HK-2 (cell line): ENCODE measurements around the gene CHSY1.

Experiments used
- DNase-seq: peaks from one replicate; pipeline ENCODE4 v3.0.0-alpha.2; 2018; ENCODE audit not compliant: unreplicated experiment

Gene CHSY1

GRCh38 chr15:101152914-101153313 is 98.9 kb downstream of the CHSY1 start:
- no peak for DNase-seq

DNA sequence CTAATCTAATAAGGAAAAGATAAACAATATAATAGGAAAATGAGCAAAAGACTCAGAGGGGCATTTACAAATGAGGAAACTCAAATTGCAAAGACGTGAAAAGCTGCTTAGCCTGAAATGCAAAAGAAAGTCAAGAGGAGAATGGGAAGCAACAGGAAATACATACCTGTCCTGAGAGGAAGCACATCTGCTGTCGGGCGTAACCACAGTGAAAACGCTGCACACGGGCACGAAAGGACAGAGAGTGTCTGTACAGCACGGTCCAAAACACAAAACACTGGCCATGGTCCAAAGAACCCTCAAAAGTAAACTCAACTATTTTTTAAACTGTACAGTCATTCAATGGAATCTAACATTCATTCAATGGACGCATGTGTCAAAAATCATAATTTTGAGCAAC is 100.6 kb downstream of the CHSY1 start:
- DNase-seq: no peak

DNA sequence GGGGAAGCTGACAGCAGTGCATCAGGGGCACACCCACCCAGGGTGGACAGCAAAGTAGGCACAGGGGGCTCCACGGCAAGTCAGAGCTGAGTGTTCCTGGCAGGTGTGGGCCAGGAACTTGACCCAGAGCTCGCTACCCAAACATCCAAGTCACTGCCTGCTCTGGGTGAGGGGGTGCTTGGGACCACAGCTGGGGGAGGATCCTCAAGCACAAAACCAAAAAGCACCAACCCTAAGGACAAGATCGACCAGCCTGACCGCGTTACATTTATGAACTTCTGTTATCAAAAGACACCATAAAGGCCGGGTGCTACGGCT is 101.2 kb downstream of the CHSY1 start:
- no peak for DNase-seq

GRCh38 chr15:101149864-101150722 is 101.8 kb downstream of the CHSY1 start:
- no peak for DNase-seq

DNA sequence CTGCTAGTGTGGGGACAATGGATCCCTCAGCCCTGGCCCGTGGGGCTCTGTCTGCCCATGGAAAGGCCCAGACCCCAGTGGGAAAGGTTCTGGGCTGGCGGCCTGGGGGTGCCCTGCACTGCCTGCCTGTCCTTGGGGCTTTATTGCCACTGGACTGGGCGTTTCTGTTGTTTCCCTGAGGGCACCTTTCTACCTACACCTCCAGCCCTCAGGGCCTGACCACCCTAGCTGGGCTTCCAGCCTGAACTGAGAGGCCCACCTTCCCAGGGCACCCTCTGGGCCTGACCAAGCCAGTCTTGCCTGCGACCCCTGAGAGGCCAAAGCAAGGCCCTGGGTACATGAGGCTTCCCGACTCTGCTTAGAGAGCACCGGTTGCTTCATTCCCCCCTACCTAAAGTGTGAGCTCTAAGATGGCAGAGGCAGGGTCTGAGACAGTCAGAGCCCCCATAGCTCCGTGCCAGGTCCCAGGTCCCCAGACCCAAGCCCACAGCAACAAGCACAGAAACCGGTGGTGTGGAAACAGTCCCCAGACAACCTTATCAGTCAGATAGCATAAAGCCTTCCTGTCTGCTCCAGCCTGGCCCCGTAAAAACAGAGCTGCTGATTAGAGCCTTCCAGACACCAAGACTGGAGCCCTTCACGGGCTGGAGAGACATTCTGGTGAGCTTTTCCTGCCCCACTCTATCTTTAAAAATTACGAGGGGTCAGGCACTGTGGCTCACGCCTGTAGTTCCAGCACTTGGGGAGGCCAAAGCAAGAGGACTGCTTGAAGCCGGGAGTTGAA is 102.8 kb downstream of the CHSY1 start:
- no peak for DNase-seq

DNA sequence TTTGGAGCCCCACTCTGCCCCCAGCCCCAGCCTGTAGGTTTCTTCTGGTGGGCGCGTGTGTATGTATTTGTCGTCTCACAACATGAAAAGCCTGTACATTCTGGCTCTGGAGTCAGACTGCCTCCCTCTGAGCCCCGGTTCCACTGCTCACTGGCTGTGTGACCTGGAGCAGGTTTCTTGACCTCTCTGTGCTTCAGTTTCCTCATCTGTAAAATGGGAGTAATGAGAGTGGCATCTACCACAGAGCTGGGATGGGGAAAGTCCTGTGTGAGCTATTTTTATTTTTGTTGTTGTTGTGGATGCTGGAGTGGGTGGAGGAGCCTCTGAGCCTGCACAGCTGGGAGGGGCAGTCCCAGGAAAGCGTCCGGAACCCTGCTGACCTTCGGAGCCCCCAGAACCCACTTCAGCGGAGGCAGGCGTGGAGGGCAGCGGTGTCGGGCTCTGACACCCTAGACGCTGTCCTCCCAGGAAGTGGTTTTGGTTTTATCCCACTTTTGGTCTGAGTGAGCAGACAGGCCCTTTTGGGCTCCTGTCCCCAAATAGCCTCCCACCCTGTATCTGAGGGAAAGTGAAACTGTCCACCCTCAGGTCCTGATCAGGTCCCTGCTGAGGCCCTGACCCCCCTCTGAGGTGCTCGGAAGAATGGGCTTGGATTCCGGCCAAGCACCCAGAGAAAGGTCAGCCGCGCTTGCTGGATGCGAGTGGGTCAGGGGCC is 103.5 kb downstream of the CHSY1 start:
- DNase-seq: no peak

GRCh38 chr15:101147181-101147580 is 104.7 kb downstream of the CHSY1 start:
- DNase-seq: no peak

GRCh38 chr15:101146118-101146702 is 105.6 kb downstream of the CHSY1 start:
- DNase-seq: no peak

GRCh38 chr15:101145362-101145761 is 106.5 kb downstream of the CHSY1 start:
- DNase-seq: no peak

GRCh38 chr15:101143321-101143720 is 108.5 kb downstream of the CHSY1 start:
- DNase-seq: no peak

DNA sequence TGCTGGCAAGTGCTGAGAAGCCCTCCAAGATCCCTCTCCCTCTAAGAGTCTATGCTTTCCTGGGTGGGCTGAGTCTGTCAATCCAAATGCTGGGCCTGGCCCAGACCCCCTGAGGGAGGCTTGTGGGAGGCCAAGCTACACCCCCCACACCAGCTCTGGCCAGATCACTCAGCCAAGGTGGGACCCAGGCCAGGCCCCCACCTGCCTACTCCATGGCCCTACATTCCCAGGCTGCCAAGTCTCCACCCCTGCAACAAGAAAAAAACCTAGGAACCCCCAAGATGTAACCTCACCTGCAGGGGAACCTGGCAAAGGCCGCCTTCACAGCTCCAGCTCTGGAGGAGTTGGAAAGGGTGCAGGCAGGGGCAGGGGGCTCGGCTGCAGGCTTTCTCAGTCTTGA is 109.1 kb downstream of the CHSY1 start:
- no peak for DNase-seq

DNA sequence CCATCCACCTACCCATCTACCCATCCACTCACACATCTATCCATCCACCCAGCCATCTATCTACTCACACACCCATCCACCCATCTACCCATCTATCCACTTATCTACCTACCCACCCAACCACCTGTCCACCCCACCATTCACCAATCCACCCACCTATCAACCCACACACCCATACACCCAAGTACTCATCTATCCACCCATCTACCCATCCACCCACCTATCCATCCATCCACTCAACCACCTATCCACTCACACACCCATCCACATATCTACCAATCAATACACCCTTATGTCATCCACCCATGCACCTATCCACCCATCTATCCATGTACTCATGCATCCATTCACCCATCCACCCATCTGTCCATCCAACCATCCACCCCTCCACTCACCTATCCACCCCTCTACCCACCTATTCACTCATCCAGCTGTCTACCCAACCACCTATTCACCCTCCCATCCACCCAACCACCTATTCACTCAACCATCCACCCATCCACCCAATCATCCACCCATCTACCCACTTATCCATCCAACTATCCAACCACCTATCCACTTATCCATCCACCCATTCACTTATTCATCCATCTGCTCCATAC is 109.8 kb downstream of the CHSY1 start:
- DNase-seq: no peak

DNA sequence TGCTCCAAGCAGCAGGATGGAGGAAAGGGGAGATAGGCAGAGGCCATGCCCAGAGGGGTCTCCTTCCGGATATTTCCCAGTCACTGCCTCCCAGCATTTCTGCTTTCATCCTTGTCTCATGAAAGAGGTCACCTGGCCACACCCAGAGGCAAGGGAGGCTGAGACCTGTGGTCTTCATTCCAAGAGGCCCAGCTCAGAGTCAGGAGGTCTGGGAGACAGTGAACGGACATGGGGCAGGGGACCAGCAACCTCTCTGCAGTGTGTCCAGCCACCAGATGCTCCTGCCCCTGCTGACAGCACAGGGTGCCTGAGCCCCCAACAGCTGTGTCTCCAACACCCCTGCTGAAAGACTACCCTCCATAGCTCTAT is 111.2 kb downstream of the CHSY1 start:
- no peak for DNase-seq

- DNase-seq: no peak
Measured at GRCh38 chr15:101139986-101140696, 111.7 kb downstream of the CHSY1 start.

GRCh38 chr15:101138913-101139880 is 112.7 kb downstream of the CHSY1 start:
- DNase-seq: peak; percentile 17

GRCh38 chr15:101138086-101138660 is 113.7 kb downstream of the CHSY1 start:
- DNase-seq: no peak

- no peak for DNase-seq
Measured at GRCh38 chr15:101137312-101137940, 114.4 kb downstream of the CHSY1 start.

GRCh38 chr15:101136381-101137268 is 115.2 kb downstream of the CHSY1 start:
- no peak for DNase-seq
